Ishikawa (cell line): ENCODE data around the gene DDX56.

Source experiments
- CEBPB ChIP-seq: IDR thresholded peaks from 2 replicates; pipeline ENCODE4 v1.6.1; 2012
- CREB1 ChIP-seq: IDR thresholded peaks from 2 replicates; pipeline ENCODE4 v1.6.1; 2012; ENCODE audit warnings: low read depth
- EGR1 ChIP-seq: IDR thresholded peaks from 2 replicates; pipeline ENCODE4 v1.6.1; 2012
- EP300 ChIP-seq: IDR thresholded peaks from 2 replicates; pipeline ENCODE4 v1.6.1; 2012; ENCODE audit warnings: borderline replicate concordance
- FOXM1 ChIP-seq: IDR thresholded peaks from 2 replicates; pipeline ENCODE4 v1.6.1; 2012; ENCODE audit warnings: low read depth, borderline replicate concordance
- NFIC ChIP-seq: IDR thresholded peaks from 2 replicates; pipeline ENCODE4 v1.6.1; 2012
- RAD21 ChIP-seq: IDR thresholded peaks from 2 replicates; pipeline ENCODE4 v1.6.1; 2012; ENCODE audit warnings: low read depth
- TCF12 ChIP-seq: IDR thresholded peaks from 2 replicates; pipeline ENCODE4 v1.6.1; 2012; ENCODE audit warnings: low read depth
- TEAD4 ChIP-seq: IDR thresholded peaks from 2 replicates; pipeline ENCODE4 v1.6.1; 2012
- YY1 ChIP-seq: IDR thresholded peaks from 2 replicates; pipeline ENCODE4 v1.6.1; 2012; ENCODE audit warnings: low read depth
- ZBTB7A ChIP-seq: IDR thresholded peaks from 2 replicates; pipeline ENCODE4 v1.6.1; 2012; ENCODE audit warnings: low read depth
- TF ChIP-seq, protein P1 (sequence below): IDR thresholded peaks from 2 replicates; pipeline ENCODE4 v1.6.1; 2012
- TF ChIP-seq, protein P2 (sequence below): IDR thresholded peaks from 2 replicates; pipeline ENCODE4 v1.6.1; 2012; ENCODE audit warnings: low read depth, mild to moderate bottlenecking
- TF ChIP-seq, protein P3 (sequence below): IDR thresholded peaks from 2 replicates; pipeline ENCODE4 v1.6.1; 2012

The DDX56 gene

DNA sequence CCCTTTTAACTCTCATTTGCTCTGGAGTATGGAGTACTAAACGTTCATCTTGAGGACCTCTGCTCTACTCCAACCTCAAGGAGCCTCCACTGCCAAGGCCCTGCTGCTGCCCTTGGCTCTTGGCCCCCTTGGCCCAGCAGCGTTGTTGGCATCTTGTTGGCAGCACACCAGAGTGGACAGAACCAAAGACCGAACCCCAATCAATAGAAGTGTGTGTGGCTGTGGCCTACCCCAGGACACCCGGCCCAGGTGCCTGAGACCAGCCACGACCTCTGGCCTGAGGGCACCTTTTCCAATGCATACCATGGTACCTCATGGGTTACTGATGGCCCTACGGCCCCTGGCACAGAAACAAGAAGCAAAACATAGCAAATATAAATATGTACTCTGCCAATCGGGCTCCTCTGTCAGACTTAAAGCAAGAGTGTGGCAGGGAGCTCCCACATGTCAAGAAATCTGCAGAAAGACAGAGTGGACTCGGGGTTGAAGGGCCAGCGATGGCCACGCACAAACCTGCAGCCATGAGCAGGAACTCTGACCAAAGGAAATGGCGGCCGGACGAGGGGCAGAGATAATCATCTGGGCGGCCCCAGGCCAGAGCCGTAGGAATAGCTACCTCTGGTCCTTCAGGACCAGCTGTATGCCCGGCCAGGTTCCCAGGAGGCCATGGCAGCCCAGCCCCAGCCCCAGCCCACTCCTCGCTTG is 35.5 kb downstream of the DDX56 start:
- TF ChIP-seq RAD21 (no peak), ZBTB7A (no peak), TEAD4 (no peak), EP300 (no peak)
- TF ChIP-seq, protein P1, sequence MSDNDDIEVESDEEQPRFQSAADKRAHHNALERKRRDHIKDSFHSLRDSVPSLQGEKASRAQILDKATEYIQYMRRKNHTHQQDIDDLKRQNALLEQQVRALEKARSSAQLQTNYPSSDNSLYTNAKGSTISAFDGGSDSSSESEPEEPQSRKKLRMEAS = no peak
- TF ChIP-seq, protein P2, sequence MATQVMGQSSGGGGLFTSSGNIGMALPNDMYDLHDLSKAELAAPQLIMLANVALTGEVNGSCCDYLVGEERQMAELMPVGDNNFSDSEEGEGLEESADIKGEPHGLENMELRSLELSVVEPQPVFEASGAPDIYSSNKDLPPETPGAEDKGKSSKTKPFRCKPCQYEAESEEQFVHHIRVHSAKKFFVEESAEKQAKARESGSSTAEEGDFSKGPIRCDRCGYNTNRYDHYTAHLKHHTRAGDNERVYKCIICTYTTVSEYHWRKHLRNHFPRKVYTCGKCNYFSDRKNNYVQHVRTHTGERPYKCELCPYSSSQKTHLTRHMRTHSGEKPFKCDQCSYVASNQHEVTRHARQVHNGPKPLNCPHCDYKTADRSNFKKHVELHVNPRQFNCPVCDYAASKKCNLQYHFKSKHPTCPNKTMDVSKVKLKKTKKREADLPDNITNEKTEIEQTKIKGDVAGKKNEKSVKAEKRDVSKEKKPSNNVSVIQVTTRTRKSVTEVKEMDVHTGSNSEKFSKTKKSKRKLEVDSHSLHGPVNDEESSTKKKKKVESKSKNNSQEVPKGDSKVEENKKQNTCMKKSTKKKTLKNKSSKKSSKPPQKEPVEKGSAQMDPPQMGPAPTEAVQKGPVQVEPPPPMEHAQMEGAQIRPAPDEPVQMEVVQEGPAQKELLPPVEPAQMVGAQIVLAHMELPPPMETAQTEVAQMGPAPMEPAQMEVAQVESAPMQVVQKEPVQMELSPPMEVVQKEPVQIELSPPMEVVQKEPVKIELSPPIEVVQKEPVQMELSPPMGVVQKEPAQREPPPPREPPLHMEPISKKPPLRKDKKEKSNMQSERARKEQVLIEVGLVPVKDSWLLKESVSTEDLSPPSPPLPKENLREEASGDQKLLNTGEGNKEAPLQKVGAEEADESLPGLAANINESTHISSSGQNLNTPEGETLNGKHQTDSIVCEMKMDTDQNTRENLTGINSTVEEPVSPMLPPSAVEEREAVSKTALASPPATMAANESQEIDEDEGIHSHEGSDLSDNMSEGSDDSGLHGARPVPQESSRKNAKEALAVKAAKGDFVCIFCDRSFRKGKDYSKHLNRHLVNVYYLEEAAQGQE = no peak

DNA sequence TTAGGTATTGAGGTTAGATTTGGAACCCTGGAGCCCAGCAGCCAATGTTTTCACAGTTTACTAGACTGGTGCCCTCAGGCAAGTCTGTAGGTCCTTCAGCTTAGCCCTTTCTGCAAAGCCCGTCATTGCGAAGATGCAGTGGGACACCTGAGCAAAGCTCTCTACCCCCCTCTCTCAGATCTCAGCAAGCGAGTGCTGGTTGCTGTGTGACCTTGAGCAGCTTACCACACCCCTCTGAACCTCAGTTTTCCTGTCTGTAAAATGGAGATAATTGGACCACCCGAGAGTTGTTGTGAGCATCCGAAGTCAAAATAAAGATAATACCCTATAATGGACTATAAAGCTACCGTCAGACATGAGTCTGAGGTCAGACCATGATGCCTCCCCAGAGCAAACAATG is 36.3 kb downstream of the DDX56 start:
- no peak for TF ChIP-seq TCF12
- TF ChIP-seq CREB1 = no peak
- no peak for TF ChIP-seq FOXM1
- TF ChIP-seq, protein P2 = no peak
- TF ChIP-seq, protein P3, sequence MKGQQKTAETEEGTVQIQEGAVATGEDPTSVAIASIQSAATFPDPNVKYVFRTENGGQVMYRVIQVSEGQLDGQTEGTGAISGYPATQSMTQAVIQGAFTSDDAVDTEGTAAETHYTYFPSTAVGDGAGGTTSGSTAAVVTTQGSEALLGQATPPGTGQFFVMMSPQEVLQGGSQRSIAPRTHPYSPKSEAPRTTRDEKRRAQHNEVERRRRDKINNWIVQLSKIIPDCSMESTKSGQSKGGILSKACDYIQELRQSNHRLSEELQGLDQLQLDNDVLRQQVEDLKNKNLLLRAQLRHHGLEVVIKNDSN = no peak
- TF ChIP-seq EP300 = no peak
- no peak for TF ChIP-seq ZBTB7A
- TF ChIP-seq EGR1 = no peak

DNA sequence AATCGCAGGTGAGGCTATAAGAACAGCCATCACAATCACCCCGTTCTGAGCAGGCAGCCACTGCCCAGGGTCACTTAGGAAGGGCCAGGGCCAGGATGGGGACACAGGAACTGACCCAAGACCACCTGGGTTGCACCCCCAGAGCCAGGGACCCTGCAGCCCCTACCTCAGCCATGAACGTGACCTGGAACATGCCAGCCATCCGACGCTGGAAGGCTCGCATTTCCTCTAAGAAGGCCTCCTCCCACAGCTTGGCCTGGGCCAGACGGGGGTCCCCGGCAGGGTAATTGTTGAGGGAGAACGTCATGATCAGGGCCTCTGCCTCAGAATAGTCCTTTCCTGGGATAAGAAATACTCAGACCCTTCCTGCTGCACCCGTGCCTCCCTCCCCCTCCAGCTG is 37.6 kb downstream of the DDX56 start:
- TF ChIP-seq ZBTB7A = no peak
- TF ChIP-seq RAD21 = no peak
- TF ChIP-seq, protein P1 = no peak
- TF ChIP-seq EGR1 = no peak
- no peak for TF ChIP-seq FOXM1
- no peak for TF ChIP-seq EP300
- no peak for TF ChIP-seq TEAD4
- TF ChIP-seq, protein P3 = no peak
- no peak for TF ChIP-seq YY1
- TF ChIP-seq TCF12 = no peak
- TF ChIP-seq CREB1 = no peak
- TF ChIP-seq, protein P2 = no peak
- TF ChIP-seq NFIC = no peak

DNA sequence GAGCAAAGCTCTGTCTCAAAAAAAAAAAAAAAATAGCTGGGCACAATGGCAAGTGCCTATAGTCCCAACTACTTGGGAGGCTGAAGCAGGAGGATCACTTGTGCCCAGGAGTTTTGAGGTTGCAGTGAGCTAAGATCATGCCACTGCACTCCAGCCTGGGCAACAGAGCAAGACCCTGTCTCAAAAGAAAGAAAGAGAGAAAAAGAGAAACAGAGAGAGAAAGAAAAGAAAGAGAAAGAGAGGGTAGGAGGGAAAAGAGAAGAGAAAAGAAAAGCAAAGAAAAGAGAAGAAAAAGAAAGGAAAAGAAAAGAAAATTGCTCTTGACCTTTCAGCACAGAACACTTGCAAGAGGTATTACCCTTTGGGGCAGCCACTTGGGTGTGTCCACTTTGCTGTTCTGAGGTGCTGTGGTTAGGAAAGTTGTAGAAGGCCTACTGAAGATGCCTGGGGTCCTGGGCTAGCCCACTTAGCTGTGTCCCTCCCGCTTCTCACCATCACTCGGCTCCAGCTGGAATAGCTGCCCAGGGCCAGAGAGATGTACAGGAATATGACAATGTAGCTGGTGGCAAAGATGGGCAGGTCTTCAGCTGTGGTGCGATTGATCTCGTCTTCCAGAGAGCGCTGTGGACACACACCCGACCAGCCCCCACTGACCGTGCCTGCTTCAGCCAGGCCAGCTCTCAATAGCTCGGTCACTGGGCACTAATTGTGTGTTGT is 38.2 kb downstream of the DDX56 start:
- TF ChIP-seq, protein P3 = no peak
- TF ChIP-seq, protein P1 = no peak
- TF ChIP-seq CEBPB (no peak), ZBTB7A (no peak), FOXM1 (no peak), YY1 (no peak)
- TF ChIP-seq, protein P2 = no peak
